Left cardiac atrium (tissue), 4 donors: ENCODE results near the gene ZBTB20. TPM values are rescaled to one million over a fixed set of nuclear protein-coding genes. Genes with fewer than 3 reads are reported as not detected.
A peak's percentile ranks its signal among the peaks of the same experiment; 100 is the strongest.

ENCODE experiments used
- ATAC-seq, 2 donors: fragments of 200-7000 bp; cut with Tn5 transposase; one replicate each; pipeline ENCODE4 v1.9.1; 2020; ENCODE audit warnings: mild to moderate bottlenecking in 2 of 2, moderate library complexity in 2 of 2
- DNase-seq: peaks from one replicate; pipeline ENCODE4 v3.0.0-alpha.2; 2020
- intact Hi-C, 2 donors: fragments of 100-400 bp; cut with DNase I; formaldehyde crosslinking; loops; one replicate each; pipeline versions ENCODE4 v1.14.1 to v1.15.1; 2022 to 2023
- total RNA-seq, 2 donors: library from RNA; stranded (reverse); fragmentation: NEBNext Ultra II Directional; extraction: Animal tissue kit (Norgen Biotek cat#: 25700); gene quantifications; one replicate each; pipeline ENCODE4 v1.2.1, GENCODE V29; 2021
- donor health status: DM: no; HTN: yes; CAD: no.
- donor health status: DM: no; HTN: yes; CAD: no; lungs with severe emphysema.
- donor health status: DM: yes; HTN: yes; CAD: no.
- donor health status: Dilated cardiomyopathy.

ZBTB20 gene
- total RNA-seq, 2 donors from 2014 or later: 59.5 to 68.8 TPM

DNA sequence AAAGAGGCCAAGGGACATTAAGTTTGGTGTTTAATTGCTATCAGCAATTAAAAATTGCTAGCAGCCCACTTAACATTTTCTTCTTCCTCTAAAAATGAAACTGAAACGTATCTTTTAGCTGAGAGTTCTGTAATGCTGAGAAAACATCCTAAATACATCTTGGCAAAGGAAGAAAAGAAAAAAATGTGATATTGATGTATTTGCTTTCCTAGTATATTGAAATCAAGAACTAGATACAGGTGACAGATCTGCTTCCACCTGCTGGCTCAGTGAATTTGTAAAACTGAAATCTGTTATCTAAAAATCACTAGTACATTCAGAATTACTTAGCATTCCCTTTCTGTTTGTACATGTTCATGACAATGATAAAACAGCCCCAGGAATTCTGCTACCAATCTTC lies 283.2 kb downstream of the ZBTB20 start:
- DNase-seq: no peak
- no peak for ATAC-seq
- intact Hi-C loops: no loop called here

DNA sequence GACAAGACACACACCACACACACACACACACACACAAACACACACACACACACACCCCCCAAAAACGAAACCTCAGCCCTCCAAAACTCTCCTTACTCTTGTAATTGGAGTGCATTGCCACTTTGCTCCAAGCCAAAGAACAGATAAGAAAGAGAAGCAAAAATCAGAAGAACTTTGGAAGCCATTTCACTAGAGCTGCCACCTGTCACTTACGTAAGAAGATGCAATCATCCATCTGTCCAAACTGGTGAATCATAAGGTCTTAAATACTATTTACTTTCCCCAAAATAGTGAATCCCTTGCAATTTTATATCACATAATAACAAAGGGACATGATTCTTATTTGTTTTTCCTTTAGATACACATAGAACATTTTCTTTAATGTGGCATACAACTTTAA lies 285.4 kb downstream of the ZBTB20 start:
- intact Hi-C loops: no loop called here
- ATAC-seq: no peak
- DNase-seq: no peak

DNA sequence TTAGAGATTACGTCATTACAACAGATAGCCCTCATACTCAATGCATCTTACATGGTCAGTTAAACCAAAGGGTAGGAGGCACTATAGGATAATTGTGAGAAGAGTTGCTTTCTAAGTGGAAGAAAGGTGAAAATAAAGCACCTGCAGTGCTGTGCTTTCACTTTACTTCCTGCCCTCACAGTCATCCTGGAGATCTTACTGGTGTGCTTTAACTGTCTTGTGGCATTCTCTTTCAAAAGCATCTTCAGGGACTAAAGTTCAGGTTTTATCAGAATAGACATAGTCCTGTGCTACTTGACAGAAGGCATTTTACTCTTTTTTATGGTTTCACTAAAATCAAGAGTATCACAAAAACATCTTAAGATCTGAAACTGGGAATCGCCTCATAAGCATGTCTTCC lies 286.6 kb downstream of the ZBTB20 start:
- intact Hi-C loops: no loop called here
- no peak for DNase-seq
- ATAC-seq: no peak

DNA sequence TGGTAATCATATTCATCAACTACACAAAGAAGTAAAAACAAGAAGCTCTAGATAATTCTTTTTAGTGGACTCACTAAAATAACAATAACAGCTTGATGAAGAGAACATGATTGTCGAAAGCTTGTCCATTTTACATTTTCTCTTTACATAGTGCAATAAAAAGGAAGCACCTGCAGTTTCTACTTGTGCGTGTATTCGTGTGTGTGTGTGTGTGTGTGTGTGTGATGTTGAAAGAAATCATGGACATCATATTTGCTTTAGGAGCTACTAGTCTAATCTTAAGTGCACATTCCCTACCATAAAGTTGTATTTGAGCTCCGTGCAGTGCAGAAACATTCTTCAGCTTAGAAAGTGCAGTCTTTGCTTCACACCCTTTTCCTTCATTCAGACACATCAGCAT lies 288.8 kb downstream of the ZBTB20 start:
- ATAC-seq (no peak), DNase-seq (no peak)
- intact Hi-C loops: no loop called here

DNA sequence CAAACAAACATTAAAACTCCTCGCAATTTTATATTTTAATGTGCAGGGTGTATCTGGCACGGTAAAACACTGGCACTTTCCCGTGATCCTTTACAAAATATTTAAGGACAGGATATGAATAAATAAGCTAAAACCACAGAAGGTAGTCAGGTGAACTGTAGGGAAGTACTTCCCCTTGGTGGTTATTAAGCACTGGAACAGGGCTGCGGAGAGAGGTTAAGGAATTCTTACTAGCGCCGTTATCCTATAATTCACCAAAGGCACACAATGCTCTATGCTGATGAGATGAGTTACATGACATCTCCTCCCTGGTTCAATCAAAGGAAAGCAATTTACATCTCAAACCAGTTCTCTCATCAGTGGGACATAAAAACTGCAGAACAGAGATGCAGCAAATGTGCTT lies 289.8 kb downstream of the ZBTB20 start:
- intact Hi-C loops: no loop called here
- no peak for ATAC-seq
- DNase-seq: no peak

DNA sequence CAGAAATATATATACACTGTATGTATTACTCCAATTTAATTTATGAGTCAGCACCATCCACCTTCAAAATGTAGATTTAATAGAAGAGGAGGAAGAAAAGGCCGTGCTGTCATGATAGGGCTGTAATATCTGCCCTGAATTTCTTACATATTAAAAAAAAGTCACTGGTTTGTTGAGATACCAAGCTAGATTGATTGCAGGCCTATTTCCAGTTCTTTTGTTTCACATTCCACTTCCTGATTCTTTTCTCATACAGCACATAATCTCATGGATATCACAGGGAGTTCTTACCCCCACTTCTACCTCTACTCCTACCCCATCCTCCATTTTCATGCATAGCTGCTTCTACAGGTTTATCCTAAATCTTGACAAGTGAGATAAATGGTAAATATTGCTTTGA lies 290.3 kb downstream of the ZBTB20 start:
- intact Hi-C loops: no loop called here

GRCh38 chr3:114855839-114856238 lies 291.2 kb downstream of the ZBTB20 start:
- DNase-seq: no peak
- intact Hi-C loops: no loop called here
- ATAC-seq: no peak

More for the DNA sequence above, 290.3 kb downstream of the ZBTB20 start:
- DNase-seq (no peak), ATAC-seq (no peak)

GRCh38 chr3:114852966-114853365 lies 294.1 kb downstream of the ZBTB20 start:
- no peak for DNase-seq
- no peak for ATAC-seq
- intact Hi-C loops: no loop called here

DNA sequence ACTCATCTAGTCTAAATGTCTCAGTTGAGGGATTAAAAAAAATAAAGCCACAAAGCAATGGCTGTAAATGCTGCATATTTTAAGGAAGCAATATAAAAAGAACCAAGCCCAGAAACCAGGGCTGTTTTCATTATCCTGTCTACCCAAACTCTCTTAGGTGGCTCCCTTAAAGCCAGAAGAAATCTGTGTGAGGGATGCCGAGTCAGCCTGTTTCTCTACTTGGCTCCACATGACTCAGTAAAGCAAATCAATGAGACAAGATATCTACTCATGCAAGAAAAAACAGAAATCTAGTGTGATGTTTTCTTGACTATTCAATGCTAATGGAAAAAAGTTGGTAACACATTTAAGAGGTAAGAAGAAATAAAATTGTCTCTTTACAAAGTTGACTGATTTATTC lies 296.2 kb downstream of the ZBTB20 start:
- ATAC-seq (no peak), DNase-seq (no peak)
- intact Hi-C loops: no loop called here

GRCh38 chr3:114848643-114849350 lies 298.3 kb downstream of the ZBTB20 start:
- intact Hi-C loops: no loop called here
- no peak for ATAC-seq

GRCh38 chr3:114848082-114848481 lies 299.0 kb downstream of the ZBTB20 start:
- ATAC-seq (no peak), DNase-seq (no peak)
- intact Hi-C loops: no loop called here

More at GRCh38 chr3:114848643-114849350, 298.3 kb downstream of the ZBTB20 start:
- DNase-seq: no peak

GRCh38 chr3:114847564-114847963 lies 299.5 kb downstream of the ZBTB20 start:
- ATAC-seq: no peak
- intact Hi-C loops: no loop called here

DNA sequence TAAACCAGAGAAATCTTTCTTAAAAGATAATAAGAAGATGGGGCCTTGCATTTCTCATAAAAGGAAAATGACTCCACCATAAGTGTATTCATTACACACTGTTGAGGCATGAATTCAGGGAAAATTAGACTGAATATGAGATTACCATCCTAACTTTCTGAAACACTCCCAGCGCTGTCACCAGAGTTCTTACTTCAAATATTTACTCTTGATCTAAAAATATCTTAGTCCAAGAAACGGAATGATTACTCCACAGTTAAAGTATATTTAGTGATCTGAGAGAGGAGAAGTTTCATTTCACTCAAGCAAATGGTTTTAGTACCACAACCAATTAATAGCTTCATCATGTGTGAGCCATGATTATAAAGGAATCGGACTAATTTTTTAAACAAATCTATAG lies 300.3 kb downstream of the ZBTB20 start:
- ATAC-seq (no peak), DNase-seq (no peak)
- intact Hi-C loops: no loop called here

More at GRCh38 chr3:114847564-114847963, 299.5 kb downstream of the ZBTB20 start:
- DNase-seq: no peak

DNA sequence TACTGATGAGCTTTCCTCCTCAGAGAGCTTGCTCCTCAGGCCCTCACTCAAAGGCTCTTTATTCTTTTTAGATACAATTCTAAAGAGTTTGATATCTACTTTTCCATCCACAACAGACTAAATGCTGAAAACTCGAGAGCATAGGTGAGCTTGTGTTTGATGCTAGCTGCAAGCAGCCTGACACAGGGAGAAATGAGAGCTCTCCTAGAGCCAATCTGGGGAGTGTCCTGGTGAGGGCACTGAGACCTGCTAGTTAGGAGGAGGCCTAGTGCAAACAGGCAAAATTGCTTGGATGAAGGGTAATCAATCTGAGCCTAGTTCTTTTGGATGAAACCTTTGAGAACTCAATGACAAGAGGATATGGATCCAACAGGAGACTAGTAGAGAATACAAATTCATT lies 300.8 kb downstream of the ZBTB20 start:
- ATAC-seq (no peak), DNase-seq (no peak)
- intact Hi-C loops: no loop called here

GRCh38 chr3:114841515-114841914 lies 305.6 kb downstream of the ZBTB20 start:
- no peak for ATAC-seq
- intact Hi-C loops: no loop called here

DNA sequence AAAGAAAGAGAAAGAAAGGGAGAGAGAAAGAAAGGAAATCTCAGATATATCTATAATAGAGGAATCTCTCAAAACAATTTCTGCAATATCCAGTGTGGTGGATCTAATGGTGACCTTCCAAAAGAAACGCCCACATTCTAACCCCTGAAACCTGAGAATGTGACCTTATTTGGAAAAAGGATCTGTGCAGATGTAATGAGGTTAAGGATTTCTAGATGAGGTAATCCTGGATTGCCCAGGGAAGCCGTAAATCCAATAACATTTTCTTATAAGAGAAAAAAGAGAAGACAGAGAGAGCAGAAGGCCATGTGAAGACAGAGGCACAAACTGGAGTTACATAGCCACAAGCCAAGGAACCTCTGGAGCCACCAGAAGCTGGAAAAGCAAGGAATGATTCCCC lies 307.6 kb downstream of the ZBTB20 start:
- DNase-seq: no peak
- intact Hi-C loops: loop anchor here in 1 of 2 donors (10.0 kb wide), 1 partner anchor 325 kb away; no protein-coding TSS in a partner anchor
- ATAC-seq: no peak

More at GRCh38 chr3:114841515-114841914, 305.6 kb downstream of the ZBTB20 start:
- DNase-seq: no peak

DNA sequence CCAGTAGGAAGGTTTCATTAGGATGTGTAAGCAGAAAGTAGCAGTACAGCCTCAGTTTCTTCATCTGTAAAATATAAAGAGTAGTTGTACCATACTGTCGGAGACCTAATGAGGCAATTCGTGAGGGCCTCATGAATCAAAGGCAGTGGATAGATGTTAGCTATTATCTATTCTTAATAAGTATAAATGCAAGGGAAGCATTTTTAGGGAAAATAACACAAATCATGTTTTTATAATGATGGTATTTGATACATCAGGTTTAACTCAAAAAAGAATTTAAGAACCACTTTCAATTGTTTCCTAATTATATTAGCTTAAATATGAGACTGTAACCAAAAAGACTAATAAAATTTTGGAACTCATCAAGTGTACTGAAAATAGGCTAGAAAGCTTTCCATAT lies 309.1 kb downstream of the ZBTB20 start:
- ATAC-seq (no peak), DNase-seq (no peak)
- intact Hi-C loops: loop anchor here in 1 of 2 donors (10.0 kb wide), 1 partner anchor 327 kb away; no protein-coding TSS in a partner anchor

GRCh38 chr3:114834175-114834940 lies 312.7 kb downstream of the ZBTB20 start:
- ATAC-seq (no peak), DNase-seq (no peak)
- intact Hi-C loops: loop anchor here in 1 of 2 donors (10.0 kb wide), 1 partner anchor 330 kb away; no protein-coding TSS in a partner anchor

GRCh38 chr3:114831861-114832260 lies 315.2 kb downstream of the ZBTB20 start:
- DNase-seq (no peak), ATAC-seq (no peak)
- intact Hi-C loops: loop anchor here in 1 of 2 donors (10.0 kb wide), 1 partner anchor 333 kb away; no protein-coding TSS in a partner anchor

GRCh38 chr3:114830652-114831051 lies 316.4 kb downstream of the ZBTB20 start:
- DNase-seq (no peak), ATAC-seq (peak in 1 of 2 donors; percentile 73)
- intact Hi-C loops: loop anchor here in 1 of 2 donors (10.0 kb wide), 1 partner anchor 334 kb away; no protein-coding TSS in a partner anchor
